ENCODE data around the gene RBM45. TPM values are rescaled to one million over a fixed set of nuclear protein-coding genes. Genes with fewer than 3 reads are reported as not detected.

Gene RBM45
- total RNA-seq, 1 experiment from 2014 or later = 23.3 TPM

- DNase-seq (ENCODE audit: low read depth) = no peak
- in situ Hi-C loops (cut with HindIII; ENCODE audit: low pct_unique_long_range_greater_than_20kb, low sequenced_read_pairs) = no loop called here
Measured at GRCh38 chr2:178093471-178093870, 18.8 kb upstream of the RBM45 start.

- in situ Hi-C loops (cut with HindIII; ENCODE audit: low pct_unique_long_range_greater_than_20kb, low sequenced_read_pairs) = no loop called here
- peak; percentile 62 for DNase-seq (ENCODE audit: low read depth)
Measured at GRCh38 chr2:178101321-178102079, 10.7 kb upstream of the RBM45 start.

GRCh38 chr2:178105566-178105965, 6.7 kb upstream of the RBM45 start:
- in situ Hi-C loops (cut with HindIII; ENCODE audit: low pct_unique_long_range_greater_than_20kb, low sequenced_read_pairs) = no loop called here
- DNase-seq (ENCODE audit: low read depth) = no peak

GRCh38 chr2:178106053-178106452, 6.2 kb upstream of the RBM45 start:
- DNase-seq (ENCODE audit: low read depth) = no peak
- in situ Hi-C loops (cut with HindIII; ENCODE audit: low pct_unique_long_range_greater_than_20kb, low sequenced_read_pairs) = no loop called here

GRCh38 chr2:178108176-178108575, 4.1 kb upstream of the RBM45 start:
- in situ Hi-C loops (cut with HindIII; ENCODE audit: low pct_unique_long_range_greater_than_20kb, low sequenced_read_pairs) = no loop called here
- no peak for DNase-seq (ENCODE audit: low read depth)

- in situ Hi-C loops (cut with HindIII; ENCODE audit: low pct_unique_long_range_greater_than_20kb, low sequenced_read_pairs) = no loop called here
- DNase-seq (ENCODE audit: low read depth) = peak; percentile 30
Measured at GRCh38 chr2:178109813-178110212, 2.4 kb upstream of the RBM45 start.

- no peak for DNase-seq (ENCODE audit: low read depth)
- in situ Hi-C loops (cut with HindIII; ENCODE audit: low pct_unique_long_range_greater_than_20kb, low sequenced_read_pairs) = no loop called here
Measured at GRCh38 chr2:178110681-178111080, 1.6 kb upstream of the RBM45 start.

- in situ Hi-C loops (cut with HindIII; ENCODE audit: low pct_unique_long_range_greater_than_20kb, low sequenced_read_pairs) = no loop called here
- no peak for DNase-seq (ENCODE audit: low read depth)
Measured at GRCh38 chr2:178111743-178112142, 494 bp upstream of the RBM45 start.

- in situ Hi-C loops (cut with HindIII; ENCODE audit: low pct_unique_long_range_greater_than_20kb, low sequenced_read_pairs) = no loop called here
- no peak for DNase-seq (ENCODE audit: low read depth)
Measured at GRCh38 chr2:178114462-178114861, 2.2 kb downstream of the RBM45 start.

GRCh38 chr2:178115271-178115670, 3.0 kb downstream of the RBM45 start:
- DNase-seq (ENCODE audit: low read depth) = no peak
- in situ Hi-C loops (cut with HindIII; ENCODE audit: low pct_unique_long_range_greater_than_20kb, low sequenced_read_pairs) = no loop called here

- in situ Hi-C loops (cut with HindIII; ENCODE audit: low pct_unique_long_range_greater_than_20kb, low sequenced_read_pairs) = no loop called here
- no peak for DNase-seq (ENCODE audit: low read depth)
Measured at GRCh38 chr2:178117725-178118124, 5.5 kb downstream of the RBM45 start.

- no peak for DNase-seq (ENCODE audit: low read depth)
- in situ Hi-C loops (cut with HindIII; ENCODE audit: low pct_unique_long_range_greater_than_20kb, low sequenced_read_pairs) = no loop called here
Measured at GRCh38 chr2:178119179-178119922, 7.1 kb downstream of the RBM45 start.

- in situ Hi-C loops (cut with HindIII; ENCODE audit: low pct_unique_long_range_greater_than_20kb, low sequenced_read_pairs) = no loop called here
- no peak for DNase-seq (ENCODE audit: low read depth)
Measured at GRCh38 chr2:178123163-178123562, 10.9 kb downstream of the RBM45 start.

- DNase-seq (ENCODE audit: low read depth) = no peak
- in situ Hi-C loops (cut with HindIII; ENCODE audit: low pct_unique_long_range_greater_than_20kb, low sequenced_read_pairs) = no loop called here
Measured at GRCh38 chr2:178125125-178125524, 12.9 kb downstream of the RBM45 start.

GRCh38 chr2:178125862-178126261, 13.6 kb downstream of the RBM45 start:
- DNase-seq (ENCODE audit: low read depth) = no peak

GRCh38 chr2:178128836-178129630, 16.8 kb downstream of the RBM45 start:
- no peak for DNase-seq (ENCODE audit: low read depth)
- in situ Hi-C loops (cut with HindIII; ENCODE audit: low pct_unique_long_range_greater_than_20kb, low sequenced_read_pairs) = no loop called here

More at GRCh38 chr2:178125862-178126261, 13.6 kb downstream of the RBM45 start:
- in situ Hi-C loops (cut with HindIII; ENCODE audit: low pct_unique_long_range_greater_than_20kb, low sequenced_read_pairs) = no loop called here

GRCh38 chr2:178136321-178137025, 24.2 kb downstream of the RBM45 start:
- in situ Hi-C loops (cut with HindIII; ENCODE audit: low pct_unique_long_range_greater_than_20kb, low sequenced_read_pairs) = no loop called here

GRCh38 chr2:178142274-178143065, 30.2 kb downstream of the RBM45 start:
- DNase-seq (ENCODE audit: low read depth) = no peak
- in situ Hi-C loops (cut with HindIII; ENCODE audit: low pct_unique_long_range_greater_than_20kb, low sequenced_read_pairs) = no loop called here

More at GRCh38 chr2:178136321-178137025, 24.2 kb downstream of the RBM45 start:
- no peak for DNase-seq (ENCODE audit: low read depth)
